ENCODE data around the gene SPIRE1.

The SPIRE1 gene

DNA sequence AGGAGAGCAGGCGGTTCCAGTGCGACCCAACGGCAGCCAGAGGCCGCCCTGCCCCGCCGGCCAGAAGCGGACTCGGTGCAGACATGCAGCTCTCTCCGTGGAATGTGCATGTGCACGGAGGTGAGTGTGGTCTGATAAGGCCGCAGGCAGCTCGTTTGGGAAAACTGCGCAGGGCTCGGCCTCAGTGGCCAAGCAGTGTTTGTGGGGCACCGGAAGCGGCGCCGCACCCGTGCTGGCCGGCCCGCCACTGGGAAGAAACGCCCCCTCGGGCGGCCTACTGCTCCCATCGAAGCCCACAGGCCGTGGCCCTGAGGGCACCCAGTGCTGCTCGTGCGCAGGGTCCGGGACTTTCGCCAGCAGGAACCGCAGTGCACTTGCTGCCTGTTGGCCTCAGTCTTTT, 225.0 kb downstream of the SPIRE1 start:
- TF ChIP-seq, protein P1, sequence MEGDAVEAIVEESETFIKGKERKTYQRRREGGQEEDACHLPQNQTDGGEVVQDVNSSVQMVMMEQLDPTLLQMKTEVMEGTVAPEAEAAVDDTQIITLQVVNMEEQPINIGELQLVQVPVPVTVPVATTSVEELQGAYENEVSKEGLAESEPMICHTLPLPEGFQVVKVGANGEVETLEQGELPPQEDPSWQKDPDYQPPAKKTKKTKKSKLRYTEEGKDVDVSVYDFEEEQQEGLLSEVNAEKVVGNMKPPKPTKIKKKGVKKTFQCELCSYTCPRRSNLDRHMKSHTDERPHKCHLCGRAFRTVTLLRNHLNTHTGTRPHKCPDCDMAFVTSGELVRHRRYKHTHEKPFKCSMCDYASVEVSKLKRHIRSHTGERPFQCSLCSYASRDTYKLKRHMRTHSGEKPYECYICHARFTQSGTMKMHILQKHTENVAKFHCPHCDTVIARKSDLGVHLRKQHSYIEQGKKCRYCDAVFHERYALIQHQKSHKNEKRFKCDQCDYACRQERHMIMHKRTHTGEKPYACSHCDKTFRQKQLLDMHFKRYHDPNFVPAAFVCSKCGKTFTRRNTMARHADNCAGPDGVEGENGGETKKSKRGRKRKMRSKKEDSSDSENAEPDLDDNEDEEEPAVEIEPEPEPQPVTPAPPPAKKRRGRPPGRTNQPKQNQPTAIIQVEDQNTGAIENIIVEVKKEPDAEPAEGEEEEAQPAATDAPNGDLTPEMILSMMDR (IDR thresholded peaks at IDR 0.05; ENCODE audit: low read length), result no peak
- TF ChIP-seq EZH2 (IDR thresholded peaks at IDR 0.05; ENCODE audit: borderline replicate concordance, low read length), result no peak
- no peaks in the 10 kb centered on the region for H3K79me2 ChIP-seq (ENCODE audit: insufficient read depth, low read length)
- no peaks in the 10 kb centered on the region for H3F3A ChIP-seq (ENCODE audit: insufficient read depth, low read length)
- H3K4me1 ChIP-seq (ENCODE audit: insufficient read depth, low read length, severe bottlenecking), result no peaks in the 10 kb centered on the region
- no peak overlapping the region for H3K9ac ChIP-seq (ENCODE audit: low read length)
- H2AFZ ChIP-seq (ENCODE audit: low read length), result no peak overlapping the region
- H4K20me1 ChIP-seq (ENCODE audit: insufficient read depth, low read length), result no peaks in the 10 kb centered on the region
- peaks cover 79% of the 10 kb centered on the region for H3K36me3 ChIP-seq (ENCODE audit: insufficient read depth, low read length)
- no peak overlapping the region for H3K4me2 ChIP-seq (ENCODE audit: low read length)
- H3K9me3 ChIP-seq (ENCODE audit: low read length), result no peaks in the 10 kb centered on the region
- no peak overlapping the region for H3K4me3 ChIP-seq (ENCODE audit: low read depth, low read length, poor library complexity, severe bottlenecking)
- H3K27ac ChIP-seq (ENCODE audit: low read depth, low read length, poor library complexity, severe bottlenecking), result no peak overlapping the region
- no peaks in the 10 kb centered on the region for H3K9me2 ChIP-seq (ENCODE audit: low read depth, low read length)
- no peaks in the 10 kb centered on the region for H3K27me3 ChIP-seq (ENCODE audit: insufficient read depth, low read length)

GRCh38 chr18:12432196-12432595, 225.7 kb downstream of the SPIRE1 start:
- no peak overlapping the region for H3K9ac ChIP-seq (ENCODE audit: low read length)
- H3K36me3 ChIP-seq (ENCODE audit: insufficient read depth, low read length), result peaks cover 80% of the 10 kb centered on the region
- H3K4me2 ChIP-seq (ENCODE audit: low read length), result no peak overlapping the region
- H3F3A ChIP-seq (ENCODE audit: insufficient read depth, low read length), result no peaks in the 10 kb centered on the region
- TF ChIP-seq, protein P1 (IDR thresholded peaks at IDR 0.05; ENCODE audit: low read length), result no peak
- no peak for TF ChIP-seq EZH2 (IDR thresholded peaks at IDR 0.05; ENCODE audit: borderline replicate concordance, low read length)
- H3K4me3 ChIP-seq (ENCODE audit: low read depth, low read length, poor library complexity, severe bottlenecking), result no peak overlapping the region
- H3K27me3 ChIP-seq (ENCODE audit: insufficient read depth, low read length), result no peaks in the 10 kb centered on the region
- H3K79me2 ChIP-seq (ENCODE audit: insufficient read depth, low read length), result no peaks in the 10 kb centered on the region
- H3K9me3 ChIP-seq (ENCODE audit: low read length), result no peaks in the 10 kb centered on the region
- H4K20me1 ChIP-seq (ENCODE audit: insufficient read depth, low read length), result no peaks in the 10 kb centered on the region
- no peak overlapping the region for H2AFZ ChIP-seq (ENCODE audit: low read length)
- H3K27ac ChIP-seq (ENCODE audit: low read depth, low read length, poor library complexity, severe bottlenecking), result no peak overlapping the region
- no peaks in the 10 kb centered on the region for H3K4me1 ChIP-seq (ENCODE audit: insufficient read depth, low read length, severe bottlenecking)
- no peaks in the 10 kb centered on the region for H3K9me2 ChIP-seq (ENCODE audit: low read depth, low read length)

- TF ChIP-seq EZH2 (IDR thresholded peaks at IDR 0.05; ENCODE audit: borderline replicate concordance, low read length), result no peak
- TF ChIP-seq, protein P1 (IDR thresholded peaks at IDR 0.05; ENCODE audit: low read length), result no peak
- H3K9me2 ChIP-seq (ENCODE audit: low read depth, low read length), result no peaks in the 10 kb centered on the region
- no peak overlapping the region for H2AFZ ChIP-seq (ENCODE audit: low read length)
- H3F3A ChIP-seq (ENCODE audit: insufficient read depth, low read length), result no peaks in the 10 kb centered on the region
- H3K36me3 ChIP-seq (ENCODE audit: insufficient read depth, low read length), result peaks cover 86% of the 10 kb centered on the region
- H3K4me1 ChIP-seq (ENCODE audit: insufficient read depth, low read length, severe bottlenecking), result no peaks in the 10 kb centered on the region
- H3K4me2 ChIP-seq (ENCODE audit: low read length), result no peak overlapping the region
- no peaks in the 10 kb centered on the region for H3K79me2 ChIP-seq (ENCODE audit: insufficient read depth, low read length)
- no peak overlapping the region for H3K4me3 ChIP-seq (ENCODE audit: low read depth, low read length, poor library complexity, severe bottlenecking)
- H3K27ac ChIP-seq (ENCODE audit: low read depth, low read length, poor library complexity, severe bottlenecking), result no peak overlapping the region
- no peak overlapping the region for H3K9ac ChIP-seq (ENCODE audit: low read length)
- no peaks in the 10 kb centered on the region for H4K20me1 ChIP-seq (ENCODE audit: insufficient read depth, low read length)
- no peaks in the 10 kb centered on the region for H3K9me3 ChIP-seq (ENCODE audit: low read length)
- H3K27me3 ChIP-seq (ENCODE audit: insufficient read depth, low read length), result no peaks in the 10 kb centered on the region
Measured at GRCh38 chr18:12431561-12431960, 226.3 kb downstream of the SPIRE1 start.
